K562 (cell line): ENCODE results near the gene PRELID1. TPM values are rescaled to one million over a fixed set of nuclear protein-coding genes. Genes with fewer than 3 reads are reported as not detected.

Experiments
- ATAC-seq: fragments of 200-7000 bp; cut with Tn5 transposase; 3 replicates; pipeline ENCODE4 v1.9.1; 2020; ENCODE audit warnings: moderate library complexity
- BruUV-seq: library from RNA; stranded (reverse); fragments of 400-500 nt; replicated peaks from 2 replicates; lab custom pipeline; 2021; lab: Mats Ljungman, UMichigan
- CTCF ChIA-PET: fragments of 300-600 bp; formaldehyde crosslinking; extraction: SDS; loops from one replicate; lab custom pipeline; 2021; ENCODE audit warnings: low intra/inter-chr PET ratio; lab: Yijun Ruan, JAX
- POLR2A ChIA-PET: fragments of 300-600, 350-650 bp; sonication (Branson Sonifier 250); formaldehyde crosslinking; extraction: SDS; loops from one replicate; lab custom pipeline; 2021; ENCODE audit warnings: antibody characterized with exemption, inconsistent platforms; lab: Yijun Ruan, JAX
- DNase-seq, 4 experiments: peaks; one replicate each; pipeline versions ENCODE4 v3.0.0 to v3.0.0-alpha.2; 2011 to 2018; ENCODE audit warnings: low spot score in 3 of 4, mixed read lengths in 3 of 4; ENCODE audit errors: extremely low read depth in 1 of 4
- FAIRE-seq: peaks from 2 replicates; lab custom pipeline; 2011; peaks lifted over from hg19 to GRCh38; lab: Jason Lieb, UNC
- H2AFZ ChIP-seq: 2 replicates; pipeline ENCODE4 v1.6.0; 2011; ENCODE audit warnings: low read depth, low read length, control low read depth, inconsistent platforms
- H3K27ac ChIP-seq: fragments of 200-600 bp; 3 replicates; pipeline ENCODE4 v1.8.0; 2011; ENCODE audit warnings: low read depth, mild to moderate bottlenecking, control low read depth, inconsistent platforms, low read length, moderate library complexity, mixed read lengths; ENCODE audit errors: extremely low read depth
- H3K27me3 ChIP-seq, 2 experiments: fragments of 300-600 bp in 1 of 2; 2 replicates in 1 of 2; 3 replicates in 1 of 2; pipeline versions ENCODE4 v1.6.0 to v1.8.0; 2011; ENCODE audit warnings: inconsistent platforms in 2 of 2, low read length in 2 of 2, mild to moderate bottlenecking in 1 of 2, mixed read lengths in 1 of 2, moderate library complexity in 1 of 2; ENCODE audit not compliant: control insufficient read depth in 2 of 2, insufficient read depth in 2 of 2
- H3K36me3 ChIP-seq: fragments of 300-600 bp; 3 replicates; pipeline ENCODE4 v1.8.0; 2011; ENCODE audit warnings: mild to moderate bottlenecking, low read length, inconsistent platforms; ENCODE audit not compliant: control insufficient read depth, insufficient read depth
- H3K4me1 ChIP-seq, 2 experiments: fragments of 200-600 bp in 1 of 2; replicated peaks in 1 of 2; 2 replicates in 1 of 2; 3 replicates in 1 of 2; pipeline versions ENCODE4 v1.5.1 to v1.8.0; 2011; ENCODE audit warnings: inconsistent platforms in 2 of 2, low read length in 2 of 2, mild to moderate bottlenecking in 1 of 2, mixed read lengths in 1 of 2, moderate library complexity in 1 of 2; ENCODE audit not compliant: control insufficient read depth in 2 of 2, insufficient read depth in 2 of 2
- H3K4me2 ChIP-seq: 2 replicates; pipeline ENCODE4 v1.6.1; 2011; ENCODE audit warnings: low read length, control low read depth, inconsistent platforms, mixed read lengths; ENCODE audit not compliant: insufficient read depth
- H3K4me3 ChIP-seq: fragments of 200-600 bp; sonication (generic), shearing (Covaris generic); 2 replicates; pipeline ENCODE4 v1.5.1; 2016; ENCODE audit warnings: control low read depth, inconsistent platforms
- H3K79me2 ChIP-seq: fragments of 200-600 bp; 3 replicates; pipeline ENCODE4 v1.8.0; 2011; ENCODE audit warnings: low read length, inconsistent platforms; ENCODE audit not compliant: control insufficient read depth, insufficient read depth
- H3K9ac ChIP-seq, 2 experiments: 2 replicates each; pipeline versions ENCODE4 v1.6.0 to v1.6.1; 2011; ENCODE audit warnings: low read depth in 2 of 2, low read length in 2 of 2, control low read depth in 1 of 2, inconsistent platforms in 1 of 2, mild to moderate bottlenecking in 1 of 2, mixed read lengths in 1 of 2; ENCODE audit not compliant: insufficient read depth in 1 of 2
- H3K9me1 ChIP-seq: one replicate; pipeline ENCODE4 v1.6.0; 2011; ENCODE audit warnings: inconsistent platforms, mild to moderate bottlenecking, low read length, moderate library complexity; ENCODE audit not compliant: control insufficient read depth, insufficient read depth
- H3K9me3 ChIP-seq: replicated peaks from 2 replicates; pipeline ENCODE4 v1.5.1; 2011; ENCODE audit warnings: low read depth, low read length, inconsistent platforms; ENCODE audit not compliant: control insufficient read depth, insufficient read depth
- H4K20me1 ChIP-seq: replicated peaks from 2 replicates; pipeline ENCODE4 v1.6.1; 2011; ENCODE audit warnings: low read length, inconsistent platforms, mixed read lengths; ENCODE audit not compliant: control insufficient read depth, insufficient read depth
- FOXA3 ChIP-seq, 2 experiments: fragments of 450-650 bp in 1 of 2; sonication (generic) in 1 of 2; formaldehyde crosslinking; IDR thresholded peaks in 1 of 2; conservative IDR thresholded peaks in 1 of 2; 2 replicates each; pipeline versions ENCODE4 v1.4.0 to v1.8.0; 2020 to 2022; ENCODE audit warnings: mild to moderate bottlenecking in 2 of 2, missing genetic modification reagents in 1 of 2
- KDM5B ChIP-seq: fragments of 200-600 bp; sonication (generic); IDR thresholded peaks from 2 replicates; pipeline ENCODE4 v1.6.1; 2012; ENCODE audit warnings: low read depth, mild to moderate bottlenecking, moderate library complexity, low read length, control low read depth, inconsistent platforms; ENCODE audit not compliant: insufficient replicate concordance
- MEIS2 ChIP-seq: fragments of 450-650 bp; IDR thresholded peaks from 2 replicates; pipeline ENCODE4 v1.6.1; 2014; ENCODE audit warnings: mild to moderate bottlenecking; ENCODE audit not compliant: partially characterized antibody
- NFE2 ChIP-seq: IDR thresholded peaks from 2 replicates; pipeline ENCODE4 v1.6.1; 2014; ENCODE audit warnings: antibody characterized with exemption, low read depth
- NFIX ChIP-seq: fragments of 250-450 bp; sonication (Bioruptor Pico); IDR thresholded peaks from 2 replicates; pipeline ENCODE4 v1.4.0; 2020; ENCODE audit warnings: low read depth, mild to moderate bottlenecking, moderate library complexity
- SMAD2 ChIP-seq: fragments of 150-350 bp; IDR thresholded peaks from 2 replicates; pipeline ENCODE4 v1.6.1; 2014; ENCODE audit warnings: low read depth, mild to moderate bottlenecking, low read length
- SMARCB1 ChIP-seq: IDR thresholded peaks from 2 replicates; pipeline ENCODE4 v1.6.1; 2011; ENCODE audit warnings: improper control_type of control experiment, low read depth; ENCODE audit not compliant: insufficient read length
- SP1 ChIP-seq: sonication (generic); formaldehyde crosslinking; IDR thresholded peaks from 2 replicates; pipeline ENCODE4 v1.8.1; 2022; ENCODE audit warnings: mild to moderate bottlenecking, missing genetic modification reagents
- SRSF3 ChIP-seq: fragments of 200-400 bp; formaldehyde crosslinking; IDR thresholded peaks from 2 replicates; pipeline ENCODE4 v1.6.1; 2016; ENCODE audit warnings: mild to moderate bottlenecking, low read length, moderate library complexity; ENCODE audit not compliant: insufficient read depth
- TARDBP ChIP-seq: fragments of 450-650 bp; IDR thresholded peaks from 2 replicates; pipeline ENCODE4 v1.6.1; 2016
- TBP ChIP-seq: optimal IDR thresholded peaks from 2 replicates; pipeline ENCODE3; 2011; ENCODE audit warnings: low read depth, low read length, improper control_type of control experiment
- TRIM24 ChIP-seq, 2 experiments: fragments of 450-650 bp; IDR thresholded peaks; 2 replicates each; pipeline ENCODE4 v1.6.1; 2016
- ZNF23 ChIP-seq: fragments of 250-450 bp; sonication (Bioruptor Pico); IDR thresholded peaks from 2 replicates; pipeline ENCODE4 v1.4.0; 2020; ENCODE audit warnings: mild to moderate bottlenecking
- ZNF232 ChIP-seq: sonication (generic); formaldehyde crosslinking; IDR thresholded peaks from 2 replicates; pipeline ENCODE4 v1.8.0; 2022; ENCODE audit warnings: mild to moderate bottlenecking, missing genetic modification reagents
- ZNF354B ChIP-seq: fragments of 250-450 bp; sonication (Bioruptor Pico); IDR thresholded peaks from 2 replicates; pipeline ENCODE4 v1.4.0; 2020
- WGBS: fragments of 100-300 bp; shearing (Covaris generic); methylation state at CpG from one replicate; pipeline ENCODE4 v1.1.6; 2016; ENCODE audit warnings: low coverage, mixed read lengths; ENCODE audit not compliant: insufficient coverage; ENCODE audit errors: missing lambda C conversion rate; 5-methylcytosine and 5-hydroxymethylcytosine counted together
- in situ Hi-C: fragments of 300-500 bp; cut with MboI; formaldehyde crosslinking; loops from 4 replicates; pipeline ENCODE4 v1.15.0; 2018; ENCODE audit warnings: inconsistent platforms, mixed read lengths
- intact Hi-C: fragments of 100-400 bp; cut with micrococcal nuclease; formaldehyde crosslinking; loops from 2 replicates; pipeline ENCODE4 v1.14.2; 2022
- polyA plus RNA-seq, 8 experiments: library from polyadenylated mRNA; depleted of rRNA in 4 of 8; stranded (reverse) in 5 of 8; unstranded in 3 of 8; fragments of >200 nt; fragmentation: Nextera tagmentation in 2 of 8; fragmentation: Illumina TruSeq in 1 of 8; extraction: Ambion mirVana in 2 of 8; extraction: Trizol in 1 of 8; gene quantifications; 2 replicates each; pipeline versions ENCODE4 v1.2.1 to v1.2.3, GENCODE V29; 2011 to 2014; ENCODE audit warnings: inconsistent platforms in 1 of 8, missing spikeins in 1 of 8
- total RNA-seq, 7 experiments: library from RNA; depleted of rRNA in 6 of 7; stranded (reverse); fragments of >200 nt in 6 of 7; fragmentation: Illumina TruSeq in 2 of 7; extraction: Trizol in 2 of 7; gene quantifications; 2 replicates each; pipeline versions ENCODE4 v1.2.1 to v1.2.3, GENCODE V29; 2011 to 2021; ENCODE audit warnings: low replicate concordance in 1 of 7
- TF ChIP-seq, protein P1 (sequence below), 3 experiments: fragments of 200-800 bp in 1 of 3; sonication (Bioruptor generic) in 1 of 3; sonication (generic) in 1 of 3; formaldehyde crosslinking in 1 of 3; IDR thresholded peaks; 2 replicates each; pipeline versions ENCODE4 v1.6.1 to v1.8.0; 2016 to 2022; ENCODE audit warnings: mild to moderate bottlenecking in 2 of 3, missing compliant biosample characterization in 2 of 3, missing genetic modification characterization in 2 of 3, missing genetic modification reagents in 1 of 3
- TF ChIP-seq, protein P2 (sequence below): fragments of 250-450 bp; sonication (Bioruptor Pico); IDR thresholded peaks from 2 replicates; pipeline ENCODE4 v1.9.0; 2021; ENCODE audit warnings: mild to moderate bottlenecking
- TF ChIP-seq, protein P3 (sequence below): fragments of 250-450 bp; sonication (Bioruptor Pico); IDR thresholded peaks from 2 replicates; pipeline ENCODE4 v1.8.0; 2021; ENCODE audit warnings: borderline replicate concordance, mild to moderate bottlenecking, moderate library complexity; ENCODE audit not compliant: poor library complexity, severe bottlenecking
- TF ChIP-seq, protein P4 (sequence below): fragments of 450-650 bp; IDR thresholded peaks from 2 replicates; pipeline ENCODE4 v1.6.1; 2016; ENCODE audit warnings: antibody characterized with exemption

PRELID1 gene
- total and polyA plus RNA-seq, 9 of the 15 experiments (the other 6 are each of a cell fraction or from before 2014, with no cell fraction given), result 40.1 to 484 (median 340) TPM

DNA sequence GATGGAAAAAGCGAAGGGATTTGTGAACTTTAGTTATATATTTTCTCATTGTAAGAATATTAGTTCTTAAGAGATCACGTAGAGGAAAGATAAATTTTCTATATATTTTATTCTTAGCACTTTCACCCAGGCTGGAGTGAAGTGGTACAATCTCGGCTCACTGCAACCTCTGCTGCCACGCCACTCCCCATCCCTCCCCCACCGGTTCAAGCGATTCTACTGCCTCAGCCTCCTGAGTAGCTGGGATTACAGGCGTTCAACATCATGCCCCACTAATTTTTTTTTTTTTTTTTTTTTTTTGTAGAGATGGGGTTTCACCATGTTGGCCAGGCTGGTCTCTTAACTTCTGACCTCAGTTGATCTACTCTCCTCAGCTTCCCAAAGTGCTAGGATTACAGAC is 42.6 kb upstream of the PRELID1 start:
- Histone ChIP-seq H3K27ac (no peak overlapping the region), H3K36me3 (peaks cover 86% of the 10 kb centered on the region), H4K20me1 (no peaks in the 10 kb centered on the region), H3K9me3 (no peaks in the 10 kb centered on the region), H3K4me2 (no peak overlapping the region), H3K9me1 (no peaks in the 10 kb centered on the region), H3K4me3 (no peak overlapping the region), H3K27me3 (no peaks in the 10 kb centered on the region), H2AFZ (no peak overlapping the region), H3K79me2 (no peaks in the 10 kb centered on the region), H3K9ac (no peak overlapping the region), H3K4me1 (no peaks in the 10 kb centered on the region)
- DNase-seq (no peak), FAIRE-seq (no peak), ATAC-seq (no peak)
- ChIA-PET POLR2A (no interaction called here), CTCF (no interaction called here)
- no TSS peak for BruUV-seq
- intact Hi-C loops (no loop called here), in situ Hi-C loops (no loop called here)
- WGBS, result 91% methylated on average over 7 of the region's 7 CpGs
- TF ChIP-seq, protein P1, sequence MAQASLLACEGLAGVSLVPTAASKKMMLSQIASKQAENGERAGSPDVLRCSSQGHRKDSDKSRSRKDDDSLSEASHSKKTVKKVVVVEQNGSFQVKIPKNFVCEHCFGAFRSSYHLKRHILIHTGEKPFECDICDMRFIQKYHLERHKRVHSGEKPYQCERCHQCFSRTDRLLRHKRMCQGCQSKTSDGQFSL (CRISPR knock-in tag; IDR thresholded peaks at IDR 0.05), result no peak
- TF ChIP-seq, protein P1 (tag; IDR thresholded peaks at IDR 0.05), result no peak
- no peak for TF ChIP-seq FOXA3 (CRISPR knock-in tag; conservative IDR thresholded peaks at IDR 0.05 in 1 of 2, IDR thresholded peaks at IDR 0.05 in 1 of 2)
- no peak for TF ChIP-seq SMARCB1
- no peak for TF ChIP-seq KDM5B
- no peak for TF ChIP-seq SMAD2
- TF ChIP-seq, protein P2, sequence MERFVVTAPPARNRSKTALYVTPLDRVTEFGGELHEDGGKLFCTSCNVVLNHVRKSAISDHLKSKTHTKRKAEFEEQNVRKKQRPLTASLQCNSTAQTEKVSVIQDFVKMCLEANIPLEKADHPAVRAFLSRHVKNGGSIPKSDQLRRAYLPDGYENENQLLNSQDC, result no peak
- no peak for TF ChIP-seq TARDBP
- TF ChIP-seq MEIS2, result no peak
- no peak for TF ChIP-seq ZNF232 (CRISPR knock-in tag)
- TF ChIP-seq ZNF354B (CRISPR knock-in tag), result no peak
- TF ChIP-seq, protein P3, sequence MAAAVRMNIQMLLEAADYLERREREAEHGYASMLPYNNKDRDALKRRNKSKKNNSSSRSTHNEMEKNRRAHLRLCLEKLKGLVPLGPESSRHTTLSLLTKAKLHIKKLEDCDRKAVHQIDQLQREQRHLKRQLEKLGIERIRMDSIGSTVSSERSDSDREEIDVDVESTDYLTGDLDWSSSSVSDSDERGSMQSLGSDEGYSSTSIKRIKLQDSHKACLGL (CRISPR knock-in tag), result no peak
- TF ChIP-seq ZNF23, result no peak
- TF ChIP-seq SRSF3, result no peak
- TF ChIP-seq, protein P4, sequence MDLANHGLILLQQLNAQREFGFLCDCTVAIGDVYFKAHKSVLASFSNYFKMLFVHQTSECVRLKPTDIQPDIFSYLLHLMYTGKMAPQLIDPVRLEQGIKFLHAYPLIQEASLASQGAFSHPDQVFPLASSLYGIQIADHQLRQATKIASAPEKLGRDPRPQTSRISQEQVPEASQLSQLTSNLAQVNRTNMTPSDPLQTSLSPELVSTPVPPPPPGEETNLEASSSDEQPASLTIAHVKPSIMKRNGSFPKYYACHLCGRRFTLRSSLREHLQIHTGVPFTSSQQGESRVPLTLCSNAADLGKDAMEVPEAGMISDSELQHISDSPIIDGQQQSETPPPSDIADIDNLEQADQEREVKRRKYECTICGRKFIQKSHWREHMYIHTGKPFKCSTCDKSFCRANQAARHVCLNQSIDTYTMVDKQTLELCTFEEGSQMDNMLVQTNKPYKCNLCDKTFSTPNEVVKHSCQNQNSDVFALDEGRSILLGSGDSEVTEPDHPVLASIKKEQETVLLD, result no peak
- no peak for TF ChIP-seq SP1 (CRISPR knock-in tag)
- TF ChIP-seq NFE2, result no peak
- TF ChIP-seq TRIM24 (IDR thresholded peaks at IDR 0.05), result no peak
- no peak for TF ChIP-seq NFIX (CRISPR knock-in tag)
- no peak for TF ChIP-seq TBP
